ENCODE results near the gene SSRP1. TPM values are rescaled to one million over a fixed set of nuclear protein-coding genes. Genes with fewer than 3 reads are reported as not detected.
"Not testable (repeated sequence)": the region's sequence is repeated elsewhere in the genome, so short reads cannot be mapped to it uniquely, and the experiment has no call there.

The SSRP1 gene
- total RNA-seq, 4 donors from 2014 or later: 70.0 to 86.5 (median 78.1) TPM

DNA sequence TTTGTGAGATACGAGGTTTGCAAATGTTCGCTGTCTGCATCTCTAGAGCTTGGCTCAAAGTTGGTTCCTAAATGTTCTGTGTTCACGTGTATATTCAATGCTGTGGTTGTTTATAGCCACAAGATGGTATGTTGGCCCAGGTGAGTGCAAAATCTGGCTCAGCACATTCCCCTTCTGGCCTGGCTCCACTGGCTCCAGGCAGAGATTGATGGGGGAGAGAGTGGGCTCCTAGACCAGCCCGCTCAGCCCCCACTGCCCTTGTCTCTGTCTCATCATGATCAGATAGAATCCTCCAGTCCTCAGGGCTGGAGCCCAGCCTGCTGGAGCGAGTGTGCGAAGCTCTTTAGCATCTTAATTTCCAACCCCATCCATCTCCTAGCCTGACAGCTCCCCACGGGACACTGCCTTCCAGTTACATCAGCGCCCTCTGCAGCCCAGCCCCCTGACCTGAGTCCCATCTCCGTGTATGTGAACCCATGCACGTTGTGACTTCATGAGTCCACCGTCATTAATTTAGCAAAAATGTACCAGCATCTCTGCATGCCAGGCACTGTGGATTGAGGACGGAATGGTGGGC, 4.4 kb upstream of the SSRP1 start:
- DNase-seq: no peak
- 45 to 49% methylated on average over 12 of the region's 12 CpGs for WGBS, 2 donors
- Histone ChIP-seq H3K4me3 (replicated peaks in 1 of 3) (no peak overlapping the region), H3K9me3 (no peaks in the 10 kb centered on the region), H3K27me3 (no peaks in the 10 kb centered on the region), H3K36me3 (no peaks in the 10 kb centered on the region), H3K27ac (no peak overlapping the region), H3K4me1 (peaks cover under 1 to 4% of the 10 kb centered on the region in 2 donors)
- no peak for TF ChIP-seq POLR2A (IDR thresholded peaks at IDR 0.05)
- TF ChIP-seq, protein P1, sequence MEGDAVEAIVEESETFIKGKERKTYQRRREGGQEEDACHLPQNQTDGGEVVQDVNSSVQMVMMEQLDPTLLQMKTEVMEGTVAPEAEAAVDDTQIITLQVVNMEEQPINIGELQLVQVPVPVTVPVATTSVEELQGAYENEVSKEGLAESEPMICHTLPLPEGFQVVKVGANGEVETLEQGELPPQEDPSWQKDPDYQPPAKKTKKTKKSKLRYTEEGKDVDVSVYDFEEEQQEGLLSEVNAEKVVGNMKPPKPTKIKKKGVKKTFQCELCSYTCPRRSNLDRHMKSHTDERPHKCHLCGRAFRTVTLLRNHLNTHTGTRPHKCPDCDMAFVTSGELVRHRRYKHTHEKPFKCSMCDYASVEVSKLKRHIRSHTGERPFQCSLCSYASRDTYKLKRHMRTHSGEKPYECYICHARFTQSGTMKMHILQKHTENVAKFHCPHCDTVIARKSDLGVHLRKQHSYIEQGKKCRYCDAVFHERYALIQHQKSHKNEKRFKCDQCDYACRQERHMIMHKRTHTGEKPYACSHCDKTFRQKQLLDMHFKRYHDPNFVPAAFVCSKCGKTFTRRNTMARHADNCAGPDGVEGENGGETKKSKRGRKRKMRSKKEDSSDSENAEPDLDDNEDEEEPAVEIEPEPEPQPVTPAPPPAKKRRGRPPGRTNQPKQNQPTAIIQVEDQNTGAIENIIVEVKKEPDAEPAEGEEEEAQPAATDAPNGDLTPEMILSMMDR (IDR thresholded peaks at IDR 0.05): no peak
- intact Hi-C loops (cut with DNase I): loop anchor here (10.0 kb wide), 1 partner anchor 305 kb away; the partner anchor contains the start of gene YPEL4

DNA sequence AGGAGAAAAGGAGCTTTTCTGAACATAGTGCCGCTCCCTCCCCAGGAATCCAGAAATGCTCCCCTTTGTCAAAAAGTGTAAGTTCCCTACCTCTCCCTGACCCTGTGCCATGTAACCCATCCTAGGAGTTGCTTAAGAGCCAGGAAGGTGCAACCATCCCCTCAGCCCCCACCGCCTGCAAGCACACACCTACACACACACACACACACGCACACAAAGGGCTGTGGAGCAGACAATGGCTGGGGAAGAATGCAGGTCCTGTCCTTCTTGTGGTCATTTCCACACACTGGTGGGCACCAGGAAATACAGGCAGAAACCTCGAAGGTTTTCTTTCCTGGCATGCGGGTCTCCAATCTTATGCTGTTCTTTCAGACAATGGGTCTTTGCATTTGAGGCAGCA, 3.6 kb upstream of the SSRP1 start:
- DNase-seq: no peak
- WGBS, 2 donors: 79 to 83% methylated on average over 5 of the region's 5 CpGs
- no peak overlapping the region for H3K27ac ChIP-seq
- no peak for TF ChIP-seq POLR2A (IDR thresholded peaks at IDR 0.05)
- TF ChIP-seq, protein P1 (IDR thresholded peaks at IDR 0.05): no peak
- peaks cover 4 to 12% of the 10 kb centered on the region in 2 donors for H3K4me1 ChIP-seq
- no peaks in the 10 kb centered on the region for H3K9me3 ChIP-seq
- no peaks in the 10 kb centered on the region for H3K36me3 ChIP-seq
- no peaks in the 10 kb centered on the region for H3K27me3 ChIP-seq
- H3K4me3 ChIP-seq (replicated peaks in 1 of 3): no peak overlapping the region
- intact Hi-C loops (cut with DNase I): no loop called here

DNA sequence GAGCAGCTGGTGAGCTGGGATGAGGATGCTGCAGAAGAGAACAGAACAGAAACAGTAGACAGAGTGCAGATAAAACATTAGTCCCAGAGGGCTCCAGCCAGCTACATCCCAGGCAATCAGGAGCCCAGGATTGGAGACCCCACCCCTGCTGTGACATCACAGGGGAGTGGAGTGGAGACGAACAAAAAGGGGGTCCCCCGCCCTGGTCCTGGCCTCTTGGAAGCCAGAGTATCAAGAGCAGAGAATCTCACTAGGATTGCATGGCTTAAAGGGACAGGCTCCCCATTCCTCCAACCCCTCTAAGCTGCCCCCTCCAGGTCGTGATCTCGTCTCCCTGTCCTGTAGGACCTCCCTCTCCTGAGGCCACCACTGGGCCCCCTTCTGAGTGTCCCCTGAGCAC, 2.5 kb upstream of the SSRP1 start, which contains the start of gene P2RX3:
TSS of gene P2RX3 (plus strand) at position 211 of the 400 bp plus-strand sequence. CDS start 199 bp downstream, outside the sequence.
- no peak within 1 kb of the TSS for H3K27ac ChIP-seq
- 28 to 47% methylated on average over 4 of the region's 4 CpGs for WGBS, 2 donors
- no peaks in the 10 kb centered on the region for H3K27me3 ChIP-seq
- no peaks in the 10 kb centered on the region for H3K9me3 ChIP-seq
- peaks cover 0 to 2% of the 10 kb centered on the region in 2 donors for H3K36me3 ChIP-seq
- no peak within 1 kb of the TSS for H3K4me3 ChIP-seq (replicated peaks in 1 of 3)
- peaks cover 4 to 16% of the 10 kb centered on the region in 2 donors for H3K4me1 ChIP-seq
- intact Hi-C loops (cut with DNase I): no loop called here
- no peak for TF ChIP-seq POLR2A (IDR thresholded peaks at IDR 0.05)
- TF ChIP-seq, protein P1 (IDR thresholded peaks at IDR 0.05): no peak
- no peak for DNase-seq

DNA sequence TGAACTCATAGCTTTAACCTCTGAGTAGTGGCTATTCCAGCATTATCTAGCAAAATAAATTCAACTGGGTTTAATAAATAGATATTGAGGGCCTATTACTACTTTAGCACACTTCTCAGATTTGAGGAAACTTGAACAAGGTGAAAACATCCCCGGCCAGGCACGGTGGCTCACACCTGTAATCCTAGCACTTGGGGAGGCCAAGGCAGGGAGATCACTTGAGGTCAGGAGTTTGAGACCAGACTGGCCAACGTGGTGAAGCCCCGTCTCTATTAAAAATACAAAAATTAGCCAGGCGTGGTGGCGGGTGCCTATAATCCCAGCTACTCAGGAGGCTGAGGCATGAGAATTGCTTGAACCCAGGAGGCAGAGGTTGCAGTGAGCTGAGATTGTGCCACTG, 1.2 kb upstream of the SSRP1 start:
- H3K4me3 ChIP-seq (replicated peaks in 1 of 3); H3K27ac ChIP-seq; intact Hi-C loops (cut with DNase I); H3K9me3 ChIP-seq; DNase-seq; H3K27me3 ChIP-seq: not testable (repeated sequence)
- peaks cover 4 to 16% of the 10 kb centered on the region in 2 donors for H3K4me1 ChIP-seq
- H3K36me3 ChIP-seq: peaks cover 6 to 15% of the 10 kb centered on the region in 2 donors
- 70 to 80% methylated on average over 6 of the region's 6 CpGs for WGBS, 2 donors

DNA sequence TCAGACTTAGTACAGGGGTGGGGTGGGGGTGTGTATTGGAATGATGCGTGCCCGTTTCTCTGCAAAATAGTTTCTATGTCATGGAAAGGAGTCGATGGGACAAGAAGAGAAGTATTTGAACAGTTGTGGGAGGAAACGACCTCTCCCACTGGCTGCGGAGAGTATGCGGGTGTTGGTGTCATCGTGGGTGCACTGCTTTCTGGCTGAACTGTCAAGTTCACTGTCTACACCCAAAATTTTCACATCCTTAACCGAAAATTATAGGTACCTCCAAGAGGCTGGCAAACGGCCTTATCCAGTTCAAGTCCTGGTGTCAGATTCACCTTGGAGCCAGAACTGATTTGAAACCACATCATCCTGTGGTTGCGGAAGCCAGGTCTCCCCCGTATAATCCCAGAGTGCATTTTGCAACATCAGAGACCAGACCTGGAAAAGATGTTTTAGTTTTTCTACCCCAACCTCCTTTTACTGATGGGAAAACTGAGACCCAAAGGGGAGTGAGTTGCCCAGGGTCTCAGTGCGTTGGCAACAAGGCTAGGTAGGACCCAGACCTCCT, 497 bp upstream of the SSRP1 start:
- TF ChIP-seq POLR2A (IDR thresholded peaks at IDR 0.05): no peak
- TF ChIP-seq, protein P1 (IDR thresholded peaks at IDR 0.05): no peak
- Histone ChIP-seq H3K4me3 (replicated peaks in 1 of 3) (peak overlapping the region in 2 of 3 donors; percentile 93 to 98), H3K4me1 (peaks cover 4 to 16% of the 10 kb centered on the region in 2 donors), H3K36me3 (peaks cover 13 to 22% of the 10 kb centered on the region in 2 donors), H3K27me3 (no peaks in the 10 kb centered on the region), H3K9me3 (no peaks in the 10 kb centered on the region), H3K27ac (peak overlapping the region; percentile 89 to 90 (median 89))
- 38 to 49% methylated on average over 12 of the region's 12 CpGs for WGBS, 2 donors
- intact Hi-C loops (cut with DNase I): no loop called here
- DNase-seq: no peak

Data from thyroid gland (tissue), 4 donors.